ENCODE measurements around the gene ROBO1.

The ROBO1 gene

DNA sequence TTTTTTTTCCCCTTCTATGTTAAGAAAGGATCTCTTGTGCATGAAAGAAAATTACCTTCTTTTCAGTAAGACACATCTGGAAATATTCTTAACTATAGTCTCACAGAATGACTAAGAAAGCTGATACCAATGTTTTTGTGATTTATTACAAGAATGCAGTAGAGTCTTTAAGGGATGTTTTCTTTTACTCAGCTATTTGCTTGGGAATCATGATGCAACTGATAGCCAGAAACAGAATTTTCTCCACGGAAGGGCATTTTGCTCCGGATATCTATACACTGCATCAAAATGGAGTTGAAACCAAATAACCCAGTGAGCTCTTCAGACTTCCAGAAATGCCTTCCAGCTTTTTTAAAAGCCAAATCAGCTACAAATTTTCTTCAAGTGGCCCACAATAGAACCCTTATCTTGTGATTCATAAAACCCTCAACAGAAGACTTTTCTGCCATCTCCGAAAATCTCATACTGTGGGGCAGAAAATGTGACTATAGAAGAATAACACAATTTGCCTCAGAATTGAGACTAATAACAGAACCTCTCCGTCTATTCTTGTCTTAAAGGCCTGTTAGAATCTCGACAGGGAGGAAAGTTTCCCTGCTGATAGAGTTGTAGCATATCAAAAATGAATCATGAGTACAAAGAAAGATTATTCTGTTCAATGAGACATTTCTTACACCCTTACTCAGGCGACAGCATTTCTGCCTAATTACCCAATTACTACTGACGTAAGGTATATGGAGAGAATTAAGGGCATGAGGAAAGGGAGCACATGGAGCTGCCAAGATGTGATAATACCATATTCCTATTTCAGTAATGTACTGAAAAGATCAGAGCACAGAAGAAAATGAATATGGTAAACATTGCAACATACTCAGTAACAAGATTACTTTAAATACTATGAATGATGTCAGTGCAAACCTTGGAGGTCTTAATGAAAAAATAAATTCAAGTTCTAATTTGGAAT is 900.1 kb downstream of the ROBO1 start:
- Histone ChIP-seq H3K9ac (ENCODE audit: low read length) (no peak overlapping the region), H3K36me3 (ENCODE audit: low read length) (no peaks in the 10 kb centered on the region), H3K4me3 (ENCODE audit: insufficient read depth, low read length, poor library complexity, severe bottlenecking) (no peak overlapping the region), H3K9me2 (replicated peaks; ENCODE audit: insufficient read depth, low read length) (no peaks in the 10 kb centered on the region; the same call in 1 of the 2 replicates), H3K9me3 (ENCODE audit: insufficient read depth, low read length) (no peaks in the 10 kb centered on the region), H3K27me3 (ENCODE audit: low read length) (no peaks in the 10 kb centered on the region), H2AFZ (ENCODE audit: low read depth, low read length, severe bottlenecking) (no peak overlapping the region), H3K4me2 (ENCODE audit: low read depth, low read length, poor library complexity, severe bottlenecking) (no peak overlapping the region), H4K20me1 (ENCODE audit: low read depth, low read length) (no peaks in the 10 kb centered on the region), H3K27ac (ENCODE audit: low read depth, low read length) (no peak overlapping the region), H3K79me2 (ENCODE audit: insufficient read depth, low read length) (no peaks in the 10 kb centered on the region), H3F3A (ENCODE audit: insufficient read depth) (no peaks in the 10 kb centered on the region)
- no peak for TF ChIP-seq EZH2phosphoT487 (conservative IDR thresholded peaks at IDR 0.05; ENCODE audit: low read length)
- TF ChIP-seq, protein P1, sequence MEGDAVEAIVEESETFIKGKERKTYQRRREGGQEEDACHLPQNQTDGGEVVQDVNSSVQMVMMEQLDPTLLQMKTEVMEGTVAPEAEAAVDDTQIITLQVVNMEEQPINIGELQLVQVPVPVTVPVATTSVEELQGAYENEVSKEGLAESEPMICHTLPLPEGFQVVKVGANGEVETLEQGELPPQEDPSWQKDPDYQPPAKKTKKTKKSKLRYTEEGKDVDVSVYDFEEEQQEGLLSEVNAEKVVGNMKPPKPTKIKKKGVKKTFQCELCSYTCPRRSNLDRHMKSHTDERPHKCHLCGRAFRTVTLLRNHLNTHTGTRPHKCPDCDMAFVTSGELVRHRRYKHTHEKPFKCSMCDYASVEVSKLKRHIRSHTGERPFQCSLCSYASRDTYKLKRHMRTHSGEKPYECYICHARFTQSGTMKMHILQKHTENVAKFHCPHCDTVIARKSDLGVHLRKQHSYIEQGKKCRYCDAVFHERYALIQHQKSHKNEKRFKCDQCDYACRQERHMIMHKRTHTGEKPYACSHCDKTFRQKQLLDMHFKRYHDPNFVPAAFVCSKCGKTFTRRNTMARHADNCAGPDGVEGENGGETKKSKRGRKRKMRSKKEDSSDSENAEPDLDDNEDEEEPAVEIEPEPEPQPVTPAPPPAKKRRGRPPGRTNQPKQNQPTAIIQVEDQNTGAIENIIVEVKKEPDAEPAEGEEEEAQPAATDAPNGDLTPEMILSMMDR (IDR thresholded peaks at IDR 0.05; ENCODE audit: insufficient read depth, low read length, poor library complexity, severe bottlenecking), result no peak

DNA sequence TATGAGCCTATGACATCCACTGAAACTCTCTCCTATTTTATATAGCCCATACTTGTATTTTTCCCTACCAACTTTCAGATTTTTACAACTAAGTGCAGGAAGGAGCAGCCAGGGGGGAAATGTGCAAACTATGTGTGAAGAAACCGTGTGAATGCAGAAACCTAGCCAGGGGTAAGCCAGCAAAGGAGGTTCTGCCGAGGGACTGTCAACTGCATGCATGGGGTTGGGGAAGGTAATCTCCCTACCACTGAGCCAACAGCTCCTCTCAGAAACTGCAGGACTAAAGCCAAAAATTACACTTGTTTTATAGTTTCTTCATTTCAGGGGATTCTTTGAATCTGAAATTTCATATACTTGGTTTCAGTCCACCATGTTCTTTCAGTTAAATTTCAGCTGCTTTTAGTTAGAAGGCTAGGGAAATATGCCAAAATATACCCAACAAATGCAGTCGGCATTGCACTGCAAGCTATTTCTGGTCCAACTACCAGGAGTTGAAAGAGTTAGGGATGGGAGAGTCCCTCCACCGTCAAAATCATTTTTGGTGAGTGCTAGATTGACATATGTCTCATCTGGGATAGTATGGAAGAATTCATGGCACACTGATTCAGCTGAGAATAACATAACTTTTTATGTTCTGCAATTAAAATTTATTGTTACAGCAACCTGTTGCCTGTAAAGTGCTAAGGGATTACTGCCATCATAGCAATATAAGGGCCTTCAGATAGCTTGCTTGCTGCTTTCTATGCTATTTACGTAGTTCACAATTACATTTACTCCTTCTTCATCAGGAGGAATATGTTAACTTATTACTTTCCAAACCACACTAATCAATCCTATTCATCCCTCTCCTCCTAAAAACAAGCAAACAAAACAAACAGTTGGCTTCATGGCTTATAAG is 904.2 kb downstream of the ROBO1 start:
- Histone ChIP-seq H3K9ac (ENCODE audit: low read length) (no peak overlapping the region), H3K79me2 (ENCODE audit: insufficient read depth, low read length) (no peaks in the 10 kb centered on the region)

DNA sequence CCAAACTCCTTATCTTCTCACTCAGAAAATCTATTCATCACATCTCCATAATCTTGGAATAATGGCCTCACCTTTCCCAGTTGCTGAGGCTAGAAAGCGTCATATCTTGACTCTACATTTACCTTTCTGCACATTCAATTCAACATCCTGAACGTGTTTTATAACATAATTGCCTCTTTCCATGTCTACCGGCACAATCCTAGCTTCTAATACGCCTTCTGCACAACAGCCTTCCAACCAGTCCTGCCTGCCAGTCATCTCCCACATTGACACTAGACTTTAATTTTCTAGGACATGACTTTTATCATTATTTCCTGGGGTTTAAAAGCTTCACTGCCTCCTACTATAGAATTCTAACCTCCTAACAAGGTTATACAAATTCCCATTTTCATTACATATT is 906.6 kb downstream of the ROBO1 start:
- no peaks in the 10 kb centered on the region; the same call in 1 of the 2 replicates for H3K9me2 ChIP-seq (replicated peaks; ENCODE audit: insufficient read depth, low read length)
- no peaks in the 10 kb centered on the region for H4K20me1 ChIP-seq (ENCODE audit: low read depth, low read length)
- H3K4me2 ChIP-seq (ENCODE audit: low read depth, low read length, poor library complexity, severe bottlenecking), result no peak overlapping the region
- H3K79me2 ChIP-seq (ENCODE audit: insufficient read depth, low read length), result no peaks in the 10 kb centered on the region
- H3K27me3 ChIP-seq (ENCODE audit: low read length), result no peaks in the 10 kb centered on the region
- no peaks in the 10 kb centered on the region for H3K9me3 ChIP-seq (ENCODE audit: insufficient read depth, low read length)
- no peaks in the 10 kb centered on the region for H3F3A ChIP-seq (ENCODE audit: insufficient read depth)
- TF ChIP-seq, protein P1 (IDR thresholded peaks at IDR 0.05; ENCODE audit: insufficient read depth, low read length, poor library complexity, severe bottlenecking), result no peak
- no peak for TF ChIP-seq EZH2phosphoT487 (conservative IDR thresholded peaks at IDR 0.05; ENCODE audit: low read length)
- no peak overlapping the region for H3K4me3 ChIP-seq (ENCODE audit: insufficient read depth, low read length, poor library complexity, severe bottlenecking)
- no peak overlapping the region for H3K27ac ChIP-seq (ENCODE audit: low read depth, low read length)
- no peaks in the 10 kb centered on the region for H3K36me3 ChIP-seq (ENCODE audit: low read length)
- no peak overlapping the region for H3K9ac ChIP-seq (ENCODE audit: low read length)
- no peak overlapping the region for H2AFZ ChIP-seq (ENCODE audit: low read depth, low read length, severe bottlenecking)

More for the DNA sequence above, 904.2 kb downstream of the ROBO1 start:
- Histone ChIP-seq H3K9me2 (replicated peaks; ENCODE audit: insufficient read depth, low read length) (no peaks in the 10 kb centered on the region; the same call in 1 of the 2 replicates), H3K27ac (ENCODE audit: low read depth, low read length) (no peak overlapping the region), H3K9me3 (ENCODE audit: insufficient read depth, low read length) (no peaks in the 10 kb centered on the region), H4K20me1 (ENCODE audit: low read depth, low read length) (no peaks in the 10 kb centered on the region), H3K36me3 (ENCODE audit: low read length) (no peaks in the 10 kb centered on the region), H3K27me3 (ENCODE audit: low read length) (no peaks in the 10 kb centered on the region), H3K4me3 (ENCODE audit: insufficient read depth, low read length, poor library complexity, severe bottlenecking) (no peak overlapping the region), H3F3A (ENCODE audit: insufficient read depth) (no peaks in the 10 kb centered on the region), H3K4me2 (ENCODE audit: low read depth, low read length, poor library complexity, severe bottlenecking) (no peak overlapping the region), H2AFZ (ENCODE audit: low read depth, low read length, severe bottlenecking) (no peak overlapping the region)
- TF ChIP-seq, protein P1 (IDR thresholded peaks at IDR 0.05; ENCODE audit: insufficient read depth, low read length, poor library complexity, severe bottlenecking), result no peak
- TF ChIP-seq EZH2phosphoT487 (conservative IDR thresholded peaks at IDR 0.05; ENCODE audit: low read length), result no peak
